ENCODE measurements around the gene CA11.

The CA11 gene

DNA sequence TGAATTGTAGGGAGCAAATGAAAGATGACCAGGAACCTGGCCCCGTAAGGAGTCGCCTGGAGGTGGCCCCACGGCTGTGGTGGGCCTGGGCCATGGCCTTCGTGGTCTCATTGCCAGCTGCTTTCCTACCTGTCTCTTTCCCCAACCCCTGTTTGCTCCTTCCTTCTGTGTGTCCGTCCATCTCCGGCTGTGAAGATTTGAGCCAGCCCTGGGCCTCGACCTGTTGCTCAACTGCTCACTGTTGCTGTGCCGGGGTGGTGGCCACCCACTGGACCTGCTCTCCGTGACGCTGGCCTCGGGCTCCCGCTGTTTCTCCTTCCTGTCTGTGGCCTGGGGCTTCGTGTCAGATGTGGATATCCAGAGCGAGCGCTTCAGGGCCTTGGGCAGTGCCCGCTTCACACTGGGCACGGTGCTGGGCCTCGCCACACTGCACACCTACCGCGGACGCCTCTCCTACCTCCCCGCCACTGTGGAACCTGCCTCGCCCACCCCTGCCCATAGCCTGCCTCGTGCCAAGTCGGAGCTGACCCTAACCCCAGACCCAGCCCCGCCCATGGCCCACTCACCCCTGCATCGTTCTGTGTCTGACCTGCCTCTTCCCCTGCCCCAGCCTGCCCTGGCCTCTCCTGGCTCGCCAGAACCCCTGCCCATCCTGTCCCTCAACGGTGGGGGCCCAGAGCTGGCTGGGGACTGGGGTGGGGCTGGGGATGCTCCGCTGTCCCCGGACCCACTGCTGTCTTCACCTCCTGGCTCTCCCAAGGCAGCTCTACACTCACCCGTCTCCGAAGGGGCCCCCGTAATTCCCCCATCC lies 17.3 kb downstream of the CA11 start:
- no peak for DNase-seq (ENCODE audit: low spot score)

DNA sequence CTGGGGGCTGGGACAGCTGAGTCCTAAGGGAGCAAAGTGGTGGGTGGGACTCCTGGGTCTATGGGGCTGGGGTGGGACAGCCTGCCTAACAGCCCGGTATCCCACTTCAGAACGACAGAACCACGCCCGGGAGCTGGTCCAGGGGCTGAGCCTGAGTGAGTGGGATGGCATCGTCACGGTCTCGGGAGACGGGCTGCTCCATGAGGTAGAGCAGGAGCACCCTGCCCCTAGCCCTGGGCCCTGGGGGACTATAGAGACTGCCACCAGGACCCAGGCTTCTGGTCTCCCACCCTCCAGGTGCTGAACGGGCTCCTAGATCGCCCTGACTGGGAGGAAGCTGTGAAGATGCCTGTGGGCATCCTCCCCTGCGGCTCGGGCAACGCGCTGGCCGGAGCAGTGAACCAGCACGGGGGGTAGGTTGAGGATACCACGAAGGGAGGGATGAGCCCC lies 18.1 kb downstream of the CA11 start:
- DNase-seq (ENCODE audit: low spot score), result no peak

DNA sequence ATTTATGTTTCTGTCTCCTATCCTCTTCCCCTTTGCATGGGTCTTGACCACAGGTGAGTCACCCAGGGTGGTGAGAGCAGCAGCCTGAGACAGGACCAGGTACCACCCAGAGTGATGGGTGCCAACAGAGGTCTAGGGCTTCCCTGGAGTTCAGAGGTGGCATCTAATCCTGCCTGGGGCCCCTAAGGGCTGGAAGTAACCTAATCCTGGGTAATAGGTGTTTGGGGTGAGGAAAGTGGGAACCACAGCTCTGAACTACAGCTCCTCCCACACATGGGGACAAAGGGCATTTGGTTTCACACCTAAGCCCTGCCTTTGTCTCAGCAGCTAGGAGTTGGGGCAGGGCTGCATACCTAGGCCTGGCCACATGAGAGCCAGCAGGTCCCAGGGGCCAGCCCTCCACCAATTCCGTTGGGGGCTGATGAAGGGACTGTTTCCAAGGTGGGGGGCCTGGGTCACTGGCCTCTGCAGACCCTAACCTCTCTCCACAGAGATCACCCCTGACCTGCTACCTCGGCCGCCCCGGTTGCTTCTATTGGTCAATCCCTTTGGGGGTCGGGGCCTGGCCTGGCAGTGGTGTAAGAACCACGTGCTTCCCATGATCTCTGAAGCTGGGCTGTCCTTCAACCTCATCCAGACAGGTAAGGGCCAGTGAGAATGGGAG lies 18.7 kb downstream of the CA11 start:
- peak; percentile 56 for DNase-seq (ENCODE audit: low spot score)

DNA sequence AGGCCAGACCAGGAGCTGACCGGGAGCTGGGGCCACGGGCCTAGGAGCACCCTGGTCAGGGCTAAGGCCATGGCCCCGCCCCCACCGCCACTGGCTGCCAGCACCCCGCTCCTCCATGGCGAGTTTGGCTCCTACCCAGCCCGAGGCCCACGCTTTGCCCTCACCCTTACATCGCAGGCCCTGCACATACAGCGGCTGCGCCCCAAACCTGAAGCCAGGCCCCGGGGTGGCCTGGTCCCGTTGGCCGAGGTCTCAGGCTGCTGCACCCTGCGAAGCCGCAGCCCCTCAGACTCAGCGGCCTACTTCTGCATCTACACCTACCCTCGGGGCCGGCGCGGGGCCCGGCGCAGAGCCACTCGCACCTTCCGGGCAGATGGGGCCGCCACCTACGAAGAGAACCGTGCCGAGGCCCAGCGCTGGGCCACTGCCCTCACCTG lies 20.1 kb downstream of the CA11 start:
- no peak for DNase-seq (ENCODE audit: low spot score)

DNA sequence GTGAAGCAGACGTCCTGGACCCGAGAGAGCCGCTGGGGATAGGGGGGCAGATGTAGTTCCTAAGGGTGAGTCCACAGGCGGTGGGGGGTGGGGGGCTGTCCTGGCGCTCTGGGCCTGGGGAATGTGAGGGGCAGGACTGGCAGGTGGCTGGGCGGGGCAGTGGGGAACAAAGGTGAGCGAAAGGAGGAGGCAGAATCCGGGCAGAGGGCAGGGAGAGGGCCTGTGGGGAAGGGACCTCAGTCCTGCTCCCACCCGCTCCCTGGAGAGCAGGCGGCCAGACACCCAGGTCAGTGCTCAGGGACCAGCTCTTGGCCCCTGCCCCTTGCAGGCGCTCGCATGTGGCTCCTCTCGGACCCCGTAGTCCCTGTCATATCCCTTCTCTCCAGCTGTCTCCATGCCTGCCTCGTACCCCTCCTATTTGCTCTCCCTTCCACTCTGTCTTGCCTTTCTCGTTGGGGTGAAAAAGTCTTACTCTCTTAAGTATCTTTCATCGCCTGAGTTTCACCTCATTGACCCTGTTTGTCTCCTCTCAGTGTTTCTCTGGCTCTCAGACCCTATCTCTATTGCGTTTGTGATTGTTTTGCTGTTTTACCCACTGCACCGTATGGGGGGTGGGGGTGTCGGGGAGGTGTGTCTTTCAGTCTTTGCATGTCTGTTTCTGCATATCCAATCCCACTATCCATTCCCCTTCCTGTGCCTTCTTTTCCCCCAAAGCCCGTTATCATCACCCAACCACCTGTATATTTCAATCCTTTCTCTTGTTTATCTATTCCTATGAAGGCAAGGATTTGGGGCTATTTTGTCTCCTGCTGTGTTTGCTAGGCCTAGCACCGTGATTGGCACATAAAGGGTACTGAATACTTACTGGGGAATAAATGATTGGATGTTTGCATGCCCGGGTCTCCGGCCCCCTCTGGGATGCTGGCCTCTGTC lies 20.9 kb downstream of the CA11 start:
- no peak for DNase-seq (ENCODE audit: low spot score)

DNA sequence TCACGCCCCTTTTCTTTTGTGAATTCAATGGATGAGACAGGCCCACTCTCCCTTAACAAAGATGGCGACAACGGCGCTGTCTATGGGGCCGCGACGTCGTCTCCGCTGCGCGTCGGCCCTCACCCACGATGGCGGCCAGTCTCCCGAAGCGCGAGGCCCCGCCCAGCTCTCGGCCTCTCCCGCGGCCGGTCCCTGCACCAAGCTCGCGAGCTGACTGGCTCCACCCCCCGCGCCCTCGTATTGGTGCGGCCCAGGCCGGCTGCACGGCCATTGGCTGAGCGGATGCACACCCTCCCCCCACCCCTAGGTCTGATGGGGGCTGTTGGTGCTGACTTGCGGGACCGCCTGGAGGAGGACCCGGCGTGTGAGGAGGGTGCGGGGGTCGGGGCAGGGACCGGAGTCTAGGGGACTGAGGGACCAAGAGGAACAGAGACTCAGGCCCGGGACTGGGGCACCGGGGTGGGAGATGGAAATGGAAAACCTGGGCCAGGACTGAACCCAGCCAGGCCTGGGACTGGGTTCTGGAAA lies 21.9 kb downstream of the CA11 start:
- DNase-seq (ENCODE audit: low spot score), result peak; percentile 97

DNA sequence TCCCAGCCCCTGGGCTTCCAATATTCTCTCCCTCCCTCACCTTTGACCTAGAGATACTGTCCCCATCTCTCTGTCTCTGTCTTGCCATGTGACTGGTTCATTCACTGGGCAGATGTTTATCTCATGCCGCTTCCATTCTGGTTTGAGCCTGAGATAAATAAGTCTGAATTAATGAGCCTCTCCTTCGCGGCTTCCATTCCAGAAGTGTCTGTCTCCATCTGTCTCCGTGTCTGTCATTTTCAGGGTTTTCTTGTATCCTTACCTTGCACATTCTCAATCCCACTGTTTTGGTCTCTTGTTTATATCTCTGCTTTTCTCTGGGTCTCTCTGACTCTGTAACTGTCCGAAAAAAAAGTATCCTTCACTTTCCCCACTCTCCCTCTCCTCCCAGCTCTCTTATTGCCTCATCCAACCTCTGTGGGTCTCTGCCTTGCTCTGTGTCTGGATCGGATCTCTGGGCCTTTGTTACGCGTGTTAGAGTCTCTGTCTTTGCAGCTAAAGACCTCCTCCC lies 22.4 kb downstream of the CA11 start:
- DNase-seq (ENCODE audit: low spot score), result no peak

DNA sequence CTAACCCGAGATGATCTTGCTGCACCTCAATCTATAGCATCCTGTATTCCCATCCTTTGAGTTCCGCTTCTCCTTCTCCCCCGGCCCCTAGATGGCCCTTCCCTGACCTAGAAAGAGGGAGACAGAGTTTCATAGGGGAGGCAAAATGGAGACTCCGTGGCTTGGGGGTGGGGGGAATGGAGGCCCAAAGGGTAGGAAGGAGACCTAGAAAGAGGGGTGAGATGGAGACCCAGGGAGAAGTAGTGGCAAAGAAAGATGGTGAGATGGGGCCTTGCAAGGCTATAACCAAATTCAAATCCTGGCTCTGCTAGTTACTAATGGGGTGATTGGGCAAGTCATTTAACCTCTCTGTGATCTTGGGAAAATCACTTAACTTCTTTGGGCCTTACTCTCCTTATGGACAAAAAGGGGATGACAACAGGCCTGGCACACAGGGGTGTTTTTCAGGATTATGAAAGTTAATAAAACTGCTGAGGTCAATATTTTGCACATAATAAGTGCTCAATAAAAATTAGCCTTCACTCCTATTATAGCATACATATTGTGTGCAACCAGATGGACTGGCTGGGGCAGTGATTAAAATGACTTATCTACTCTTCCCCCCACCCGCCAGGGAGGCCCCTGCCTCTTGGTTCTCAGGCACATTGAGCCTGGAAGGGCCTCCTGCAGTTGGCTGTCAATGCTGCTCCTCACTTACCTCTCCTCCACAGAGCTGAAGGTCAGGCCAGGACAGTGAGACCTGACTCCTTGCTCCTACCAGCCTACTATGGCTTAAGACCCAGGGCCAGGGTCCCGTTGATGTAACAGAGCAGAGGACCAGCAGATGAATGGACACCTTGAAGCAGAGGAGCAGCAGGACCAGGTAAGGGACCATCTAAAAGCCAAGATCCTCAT lies 26.0 kb downstream of the CA11 start:
- no peak for DNase-seq (ENCODE audit: low spot score)

DNA sequence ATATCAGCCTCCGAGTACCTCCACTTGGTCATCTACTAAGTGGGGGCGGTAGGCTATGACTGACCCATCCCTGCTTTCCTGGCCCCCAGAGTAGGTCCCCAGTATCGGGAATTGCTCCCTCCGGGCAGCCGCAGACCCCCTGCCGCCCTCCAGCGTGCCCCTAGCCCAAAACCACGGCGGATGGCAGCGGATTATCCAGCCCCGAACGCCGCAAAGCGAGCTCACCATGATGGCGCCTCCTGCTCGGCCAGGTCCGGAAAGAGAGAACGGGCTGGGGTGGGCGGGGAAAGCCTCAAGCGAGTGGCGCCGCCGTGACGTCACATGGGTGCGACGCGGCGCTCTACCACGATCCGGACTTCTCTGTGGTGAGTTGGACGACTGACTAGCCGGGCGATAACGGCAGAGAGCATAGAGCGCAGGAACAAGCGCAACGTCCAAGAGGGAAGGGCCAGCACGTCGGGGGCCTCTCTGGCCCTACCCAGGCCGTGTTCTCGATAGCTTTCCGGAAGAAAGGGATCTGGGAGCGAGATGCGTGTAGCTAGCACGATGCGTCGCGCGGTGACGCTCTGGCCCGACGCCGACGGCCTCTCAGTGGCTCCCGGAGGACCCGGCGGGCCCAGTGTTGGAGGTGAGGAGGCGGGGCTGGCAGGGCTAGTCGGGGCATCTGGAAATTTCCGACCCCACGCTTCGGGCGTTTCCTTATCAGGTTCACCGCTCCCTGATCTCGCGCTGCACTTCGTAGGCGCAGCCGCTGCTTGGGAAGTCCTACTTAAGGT lies 26.9 kb downstream of the CA11 start, which contains the start of the genes RPL18 and SPHK2:
Gene RPL18, minus strand, starts transcription at position 263 of the 776 bp plus-strand sequence. Its CDS starts 35 bp downstream, at position 228.
Gene SPHK2, plus strand, starts transcription at position 591 of the 776 bp plus-strand sequence. CDS start 1,009 bp downstream, outside the sequence.
- peak; percentile 98 for DNase-seq (ENCODE audit: low spot score)

DNA sequence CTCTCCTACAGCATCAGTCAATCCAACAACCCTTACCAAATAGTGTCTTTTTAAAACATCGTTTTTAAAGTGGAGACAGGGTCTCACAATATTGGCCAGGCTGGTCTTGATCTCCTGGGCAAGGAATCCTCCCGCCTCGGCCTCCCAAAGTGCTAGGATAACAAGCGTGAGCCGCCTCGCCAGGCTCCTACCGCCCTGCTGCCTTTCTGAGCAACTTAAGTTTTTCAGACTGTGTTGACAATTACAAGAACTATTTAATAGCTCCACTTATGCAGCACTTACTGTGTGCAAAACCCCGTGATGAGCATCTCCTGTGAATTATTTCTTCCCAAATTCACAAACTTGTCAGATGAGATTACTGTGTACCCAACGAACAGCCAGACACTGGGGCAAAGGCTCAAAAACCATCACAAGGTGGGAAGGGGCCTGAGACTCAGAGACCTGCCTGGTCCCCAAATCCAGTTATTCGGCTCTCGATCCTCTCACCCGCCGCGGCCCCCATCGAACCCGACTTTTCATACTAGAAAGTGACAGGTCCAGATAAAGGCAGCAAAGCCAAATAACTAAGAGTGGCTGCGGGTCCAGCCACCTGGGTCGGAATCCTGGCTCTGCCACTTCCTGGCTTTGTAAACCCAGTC lies 27.6 kb downstream of the CA11 start:
- no peak for DNase-seq (ENCODE audit: low spot score)

DNA sequence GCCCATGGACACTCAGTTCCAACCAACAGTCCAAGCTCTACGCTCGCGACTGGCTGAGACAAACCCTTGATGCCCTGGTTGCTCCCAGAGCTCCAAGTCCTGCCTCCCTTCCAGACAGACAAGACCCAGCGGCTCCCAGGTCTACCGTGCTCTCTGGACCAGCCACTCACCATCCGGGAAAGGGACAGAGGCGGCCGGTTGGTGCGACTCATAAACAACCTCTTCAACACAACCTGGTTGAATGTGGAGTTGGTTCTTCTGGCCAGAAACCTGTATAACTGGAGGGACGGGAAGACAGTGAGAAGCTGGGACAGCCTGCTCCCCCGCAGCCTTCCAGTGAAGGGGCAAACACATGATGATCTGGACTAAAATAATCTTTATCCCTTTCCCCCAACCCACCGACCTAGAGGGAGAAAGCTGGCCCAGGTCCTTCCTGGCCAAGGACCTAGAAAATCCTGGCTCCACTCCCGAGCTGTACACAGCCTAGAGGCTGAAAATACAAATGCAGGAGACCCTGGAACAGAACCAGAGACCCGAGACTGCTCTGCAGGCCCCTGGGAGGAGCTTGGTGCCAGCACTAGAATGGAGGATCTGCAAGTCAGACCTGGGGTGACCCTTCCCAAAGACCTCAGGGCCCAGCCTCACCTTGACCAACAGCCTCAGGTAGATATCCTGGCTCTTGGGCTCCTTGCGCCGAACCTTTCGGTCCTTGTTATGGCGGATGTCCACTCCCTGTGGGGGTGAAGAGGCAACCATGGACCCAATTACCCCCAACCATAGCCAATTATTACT lies 28.6 kb downstream of the CA11 start:
- DNase-seq (ENCODE audit: low spot score), result no peak

DNA sequence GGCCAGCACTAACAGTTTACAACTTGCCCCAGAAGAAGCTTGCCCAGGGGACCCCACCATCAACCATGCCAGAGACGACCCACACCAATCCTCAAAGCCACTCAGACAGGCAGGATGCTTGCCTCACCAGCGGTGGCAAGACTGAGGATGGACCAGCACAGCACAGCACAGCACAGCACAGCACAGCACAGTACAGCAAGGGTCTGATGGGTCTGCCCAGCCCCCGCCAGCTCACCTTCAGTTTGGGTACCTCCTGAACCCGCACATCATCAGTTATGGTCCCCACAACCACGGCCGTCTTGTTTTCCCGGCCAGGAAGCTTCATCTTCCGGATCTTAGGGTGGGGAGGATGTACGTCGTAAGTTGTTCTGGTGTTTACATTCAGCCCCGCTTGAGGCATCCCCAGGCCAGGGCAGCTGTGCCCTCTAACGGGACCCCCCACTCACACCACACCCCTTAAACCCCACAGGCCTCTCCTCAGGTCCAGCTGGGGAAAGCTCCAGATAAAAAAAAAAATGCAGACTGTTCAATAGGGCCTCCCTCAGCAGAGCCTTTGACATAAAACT lies 29.4 kb downstream of the CA11 start:
- no peak for DNase-seq (ENCODE audit: low spot score)

DNA sequence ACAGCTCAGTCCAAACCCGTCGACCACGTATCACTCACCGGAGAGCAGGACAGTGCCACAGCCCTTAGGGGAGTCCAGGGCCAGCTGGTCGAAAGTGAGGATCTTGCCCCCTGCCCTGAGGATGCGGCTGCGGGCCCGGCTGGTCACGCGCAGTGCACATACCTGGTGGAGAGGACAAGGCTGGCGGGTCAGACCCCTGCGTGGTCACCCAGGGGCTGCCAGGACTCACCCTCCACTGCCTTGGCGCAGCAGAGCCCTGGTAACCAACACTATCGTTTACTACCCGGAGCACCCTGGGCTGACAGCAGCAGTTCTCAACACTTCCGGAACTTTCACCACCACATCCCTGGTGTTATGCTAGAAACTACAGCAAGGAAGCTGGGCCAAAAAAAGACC lies 29.9 kb downstream of the CA11 start:
- no peak for DNase-seq (ENCODE audit: low spot score)

DNA sequence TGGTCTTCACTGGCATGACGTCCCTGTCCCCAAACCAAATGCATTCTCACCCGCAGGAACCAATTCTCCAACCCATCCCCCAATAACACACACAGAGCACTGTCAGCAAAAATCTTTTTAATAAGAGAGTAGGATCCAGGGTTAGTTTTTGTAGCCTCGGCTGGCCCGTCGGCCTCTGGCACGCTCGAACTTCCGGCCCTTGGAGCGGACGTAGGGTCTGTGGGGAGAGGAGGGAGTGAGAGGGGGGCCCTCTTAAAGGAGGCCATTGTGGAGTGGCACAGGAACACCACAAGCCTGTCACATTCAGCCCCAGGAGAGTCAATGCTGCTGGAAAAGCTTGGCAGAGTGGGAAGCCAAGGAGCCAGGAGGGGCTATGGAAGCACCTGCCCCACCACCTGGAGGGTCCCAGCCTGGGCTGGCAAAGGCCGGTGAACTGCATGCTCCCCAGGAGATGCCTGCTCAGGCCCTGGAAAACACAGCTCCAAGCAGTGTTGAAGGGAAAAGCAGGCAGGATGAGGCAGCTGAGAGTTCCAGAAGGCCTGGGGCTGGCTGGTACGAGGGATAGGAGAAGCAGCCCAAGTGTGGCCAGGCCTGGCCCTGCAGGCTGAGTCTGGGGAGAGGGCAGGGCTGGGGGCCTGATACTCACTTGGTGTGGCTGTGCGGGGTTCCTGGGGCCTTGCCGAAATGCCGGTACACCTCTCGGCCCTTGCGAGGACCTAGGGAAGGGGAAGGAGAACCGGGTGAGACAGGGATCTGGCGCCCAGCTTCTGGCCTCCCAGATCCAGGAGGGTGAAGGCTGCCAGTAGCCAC lies 30.6 kb downstream of the CA11 start:
- no peak for DNase-seq (ENCODE audit: low spot score)

DNA sequence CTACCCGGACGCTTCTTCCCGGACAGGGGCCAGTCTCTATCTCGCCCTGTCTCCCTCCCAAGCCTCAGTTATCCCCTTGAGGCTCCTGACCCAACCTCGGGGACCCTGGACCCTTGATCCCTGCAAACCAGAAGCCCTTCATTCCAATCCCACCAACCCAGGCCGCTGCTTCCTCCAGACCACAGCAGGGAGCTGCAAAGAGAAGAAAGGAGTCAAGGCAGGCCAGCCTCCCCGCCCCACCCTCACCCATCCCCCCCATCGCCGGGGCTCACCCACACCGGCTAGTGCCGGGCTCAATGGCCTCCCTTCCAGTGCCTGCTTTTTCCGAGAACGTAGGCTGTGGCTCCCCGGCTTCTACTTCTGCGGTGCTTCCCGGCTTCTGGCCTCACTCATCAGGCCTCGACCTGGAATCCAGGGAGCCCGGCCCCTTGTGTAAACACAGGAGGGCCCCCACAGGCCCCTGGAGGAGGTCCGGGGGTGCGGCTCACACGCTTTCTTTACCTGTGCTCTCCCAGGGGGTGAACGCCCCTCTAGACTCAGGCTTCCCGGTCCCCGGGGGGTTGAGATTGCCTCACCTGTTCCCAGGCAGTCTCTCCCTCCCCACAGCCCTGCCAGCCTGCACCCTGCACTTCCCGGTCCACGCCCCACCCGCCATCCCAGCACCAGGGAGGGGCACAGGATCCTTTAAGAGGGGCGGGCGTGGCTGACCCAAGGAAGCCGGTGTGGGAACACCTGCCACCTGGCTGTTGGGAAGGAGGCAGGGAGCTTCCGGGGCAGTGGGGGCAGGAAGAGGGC lies 31.4 kb downstream of the CA11 start, which contains the start of gene FAM83E:
Gene FAM83E, minus strand, starts transcription at position 641 of the 795 bp plus-strand sequence. CDS start 1,704 bp downstream, outside the sequence.
- no peak for DNase-seq (ENCODE audit: low spot score)

DNA sequence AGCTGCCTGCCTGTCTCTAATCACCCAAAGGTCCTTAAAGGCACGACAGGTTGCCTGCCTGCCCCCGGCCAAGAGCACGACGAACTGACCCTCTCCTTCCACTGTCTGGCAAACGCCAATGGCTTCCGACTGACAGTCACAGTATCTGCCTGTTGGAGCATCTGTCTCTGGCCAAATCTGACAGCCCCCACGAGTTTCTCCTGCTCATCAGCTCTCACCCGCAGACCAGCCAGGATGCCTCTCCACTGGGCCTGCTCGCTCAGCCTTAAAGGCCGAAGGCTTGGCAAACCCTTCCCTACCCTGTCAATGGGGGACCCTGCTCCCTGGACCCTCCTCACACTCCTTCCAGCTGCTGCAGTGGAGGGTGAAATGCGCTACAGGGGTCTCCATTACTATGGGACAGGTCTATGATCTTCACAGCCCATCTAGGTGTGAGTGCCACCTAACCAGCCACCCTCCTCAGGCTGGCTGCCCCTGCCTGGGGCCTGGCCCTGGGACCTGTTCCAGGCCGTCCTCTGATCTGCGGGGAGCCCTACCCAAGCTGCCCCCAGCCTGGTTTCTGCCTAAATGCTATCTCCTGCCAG lies 32.0 kb downstream of the CA11 start:
- no peak for DNase-seq (ENCODE audit: low spot score)

All from CD4-positive, alpha-beta T cell treated with Interleukin-2 at 100 ng/mL for 4 hours (primary cell).